Measurements from ENCODE around the gene HOMER2. TPM values are rescaled to one million over a fixed set of nuclear protein-coding genes. Genes with fewer than 3 reads are reported as not detected.

HOMER2 gene
- total RNA-seq, 1 experiment from 2014 or later, result 22.6 TPM

- intact Hi-C loops (cut with micrococcal nuclease), result no loop called here
- Histone ChIP-seq H3K36me3 (ENCODE audit: low read depth, low read length) (no peaks in the 10 kb centered on the region), H3K27me3 (ENCODE audit: low read length) (no peaks in the 10 kb centered on the region), H3K4me3 (ENCODE audit: low read length) (no peak overlapping the region), H3K79me2 (ENCODE audit: low read length) (no peaks in the 10 kb centered on the region), H3K27ac (ENCODE audit: low read length) (no peak overlapping the region), H3F3A (ENCODE audit: low read length, unreplicated experiment) (no peaks in the 10 kb centered on the region), H3K9me2 (replicated peaks; ENCODE audit: low read length) (no peaks in the 10 kb centered on the region), H3K9ac (ENCODE audit: low read length) (no peak overlapping the region), H4K20me1 (ENCODE audit: low read length) (no peaks in the 10 kb centered on the region), H3K4me2 (ENCODE audit: low read length) (no peak overlapping the region), H3K4me1 (ENCODE audit: insufficient read depth, low read length) (no peaks in the 10 kb centered on the region), H2AFZ (ENCODE audit: low read length) (no peak overlapping the region), H3K9me3 (ENCODE audit: low read length) (no peaks in the 10 kb centered on the region)
- ChIA-PET CTCF (no interaction called here), POLR2A (ENCODE audit: unreplicated experiment) (no interaction called here)
- BruUV-seq (replicated peaks), result no TSS peak
- no peak for DNase-seq
- no peak for TF ChIP-seq CTCF (conservative IDR thresholded peaks at IDR 0.05; ENCODE audit: low read depth, low read length)
- TF ChIP-seq EZH2 (IDR thresholded peaks at IDR 0.05; ENCODE audit: low read length, unreplicated experiment), result no peak
- TF ChIP-seq EZH2phosphoT487 (IDR thresholded peaks at IDR 0.05; ENCODE audit: borderline replicate concordance, low read length), result no peak
- no peak for ATAC-seq
These were observed 24.6 kb upstream of the HOMER2 start for GRCh38 chr15:82977076-82977475.

- Histone ChIP-seq H3F3A (ENCODE audit: low read length, unreplicated experiment) (no peaks in the 10 kb centered on the region), H3K9me2 (replicated peaks; ENCODE audit: low read length) (no peaks in the 10 kb centered on the region), H3K79me2 (ENCODE audit: low read length) (no peaks in the 10 kb centered on the region), H3K4me2 (ENCODE audit: low read length) (no peak overlapping the region), H3K4me1 (ENCODE audit: insufficient read depth, low read length) (no peaks in the 10 kb centered on the region), H3K9me3 (ENCODE audit: low read length) (no peaks in the 10 kb centered on the region), H3K9ac (ENCODE audit: low read length) (no peak overlapping the region), H3K27ac (ENCODE audit: low read length) (no peak overlapping the region), H3K27me3 (ENCODE audit: low read length) (no peaks in the 10 kb centered on the region), H2AFZ (ENCODE audit: low read length) (no peak overlapping the region), H4K20me1 (ENCODE audit: low read length) (no peaks in the 10 kb centered on the region), H3K36me3 (ENCODE audit: low read depth, low read length) (no peaks in the 10 kb centered on the region), H3K4me3 (ENCODE audit: low read length) (no peak overlapping the region)
- intact Hi-C loops (cut with micrococcal nuclease), result no loop called here
- TF ChIP-seq EZH2 (IDR thresholded peaks at IDR 0.05; ENCODE audit: low read length, unreplicated experiment), result no peak
- ATAC-seq (no peak), DNase-seq (no peak)
- CTCF ChIA-PET, result no interaction called here
- POLR2A ChIA-PET (ENCODE audit: unreplicated experiment), result no interaction called here
- BruUV-seq (replicated peaks), result no TSS peak
These were observed 20.5 kb upstream of the HOMER2 start for GRCh38 chr15:82972990-82973389.

GRCh38 chr15:82971218-82971984 lies 18.9 kb upstream of the HOMER2 start:
- H3K9me3 ChIP-seq (ENCODE audit: low read length), result no peaks in the 10 kb centered on the region
- H4K20me1 ChIP-seq (ENCODE audit: low read length), result no peaks in the 10 kb centered on the region
- intact Hi-C loops (cut with micrococcal nuclease), result no loop called here
- CTCF ChIA-PET, result no interaction called here
- H3K27ac ChIP-seq (ENCODE audit: low read length), result no peak overlapping the region
- H3F3A ChIP-seq (ENCODE audit: low read length, unreplicated experiment), result no peaks in the 10 kb centered on the region
- H3K36me3 ChIP-seq (ENCODE audit: low read depth, low read length), result no peaks in the 10 kb centered on the region
- H3K4me2 ChIP-seq (ENCODE audit: low read length), result no peak overlapping the region
- POLR2A ChIA-PET (ENCODE audit: unreplicated experiment), result interaction anchor here (0.5 kb wide), 1 partner anchor 148 kb away, joined by 6 read pairs; no protein-coding TSS in a partner anchor
- DNase-seq (no peak), ATAC-seq (no peak)
- H3K9ac ChIP-seq (ENCODE audit: low read length), result no peak overlapping the region
- H3K27me3 ChIP-seq (ENCODE audit: low read length), result no peaks in the 10 kb centered on the region
- no peaks in the 10 kb centered on the region for H3K79me2 ChIP-seq (ENCODE audit: low read length)
- H3K4me1 ChIP-seq (ENCODE audit: insufficient read depth, low read length), result no peaks in the 10 kb centered on the region
- no peak for TF ChIP-seq EZH2 (IDR thresholded peaks at IDR 0.05; ENCODE audit: low read length, unreplicated experiment)
- TF ChIP-seq CTCF (conservative IDR thresholded peaks at IDR 0.05; ENCODE audit: low read depth, low read length), result no peak
- TF ChIP-seq EZH2phosphoT487 (IDR thresholded peaks at IDR 0.05; ENCODE audit: borderline replicate concordance, low read length), result no peak
- no peak overlapping the region for H2AFZ ChIP-seq (ENCODE audit: low read length)
- H3K4me3 ChIP-seq (ENCODE audit: low read length), result no peak overlapping the region
- no TSS peak for BruUV-seq (replicated peaks)
- no peaks in the 10 kb centered on the region for H3K9me2 ChIP-seq (replicated peaks; ENCODE audit: low read length)

Data from PC-3 (cell line).